Measurements from ENCODE around the gene ZNF597.
"Not testable (repeated sequence)": the region's sequence is repeated elsewhere in the genome, so short reads cannot be mapped to it uniquely, and the experiment has no call there.

Gene ZNF597

DNA sequence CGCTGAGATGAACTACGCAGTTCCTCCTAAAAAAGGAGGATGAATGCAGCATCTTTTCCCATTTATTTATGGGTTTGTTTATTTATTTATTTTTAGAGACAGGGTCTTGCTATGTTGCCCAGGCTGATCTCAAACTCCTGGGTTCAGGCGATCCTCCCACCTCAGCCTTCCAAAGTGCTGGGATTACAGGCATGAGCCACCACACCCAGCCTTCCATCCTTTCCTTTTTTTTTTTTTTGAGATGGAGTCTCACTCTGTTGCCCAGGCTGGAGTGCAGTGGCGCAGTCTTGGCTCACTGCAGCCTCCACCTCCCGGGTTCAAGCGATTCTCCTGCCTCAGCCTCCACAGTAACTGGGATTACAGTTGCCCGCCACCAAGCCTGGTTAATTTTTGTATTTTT is 31.6 kb upstream of the ZNF597 start:
- DNase-seq: not testable (repeated sequence)

DNA sequence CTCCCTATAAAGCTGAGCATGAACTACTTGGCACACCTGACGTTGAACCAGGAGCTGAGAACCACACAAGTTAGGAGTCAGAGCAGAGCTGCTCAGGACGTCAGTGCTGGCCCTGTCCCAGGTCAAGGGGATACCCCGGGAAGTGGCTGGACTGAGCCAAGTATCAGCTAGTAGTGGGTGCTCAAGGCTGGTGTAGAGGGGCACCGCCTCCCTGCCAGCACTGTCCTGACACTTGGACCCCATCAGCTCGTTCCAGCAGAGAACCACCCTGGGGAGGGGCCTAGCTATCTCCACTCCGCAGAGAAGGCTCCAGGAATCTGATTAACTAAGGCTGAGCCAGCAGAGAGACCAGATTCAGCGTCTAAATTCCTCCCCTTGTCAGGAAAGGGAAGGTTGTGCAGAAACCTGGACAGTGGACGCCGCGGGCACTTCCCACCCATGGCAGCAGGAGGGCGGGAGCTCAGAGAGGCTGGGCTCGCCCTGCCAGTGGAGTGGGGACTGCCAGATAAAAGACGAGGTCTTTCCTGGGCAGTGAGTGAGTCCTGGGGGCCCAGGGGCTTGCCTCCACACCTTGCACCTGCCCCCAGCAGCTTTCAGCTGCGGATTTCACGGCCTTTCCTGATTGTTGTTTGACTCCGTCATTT is 31.0 kb upstream of the ZNF597 start:
- no peak for DNase-seq

DNA sequence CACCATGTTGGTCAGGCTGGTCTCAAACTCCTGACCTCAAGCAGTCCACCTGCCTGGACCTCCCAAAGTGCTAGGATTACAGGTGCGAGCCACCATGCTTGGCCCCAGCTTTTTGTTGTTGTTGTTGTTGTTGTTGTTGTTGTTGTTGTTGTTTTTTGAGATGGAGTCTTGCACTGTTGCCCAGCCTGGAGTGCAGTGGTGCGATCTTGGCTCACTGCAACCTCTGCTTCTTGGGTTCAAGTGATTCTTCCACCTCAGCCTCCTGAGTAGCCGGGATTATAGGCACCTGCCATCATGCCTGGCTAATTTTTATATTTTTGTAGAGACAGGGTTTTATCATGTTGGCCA is 30.3 kb upstream of the ZNF597 start:
- not testable (repeated sequence) for DNase-seq

DNA sequence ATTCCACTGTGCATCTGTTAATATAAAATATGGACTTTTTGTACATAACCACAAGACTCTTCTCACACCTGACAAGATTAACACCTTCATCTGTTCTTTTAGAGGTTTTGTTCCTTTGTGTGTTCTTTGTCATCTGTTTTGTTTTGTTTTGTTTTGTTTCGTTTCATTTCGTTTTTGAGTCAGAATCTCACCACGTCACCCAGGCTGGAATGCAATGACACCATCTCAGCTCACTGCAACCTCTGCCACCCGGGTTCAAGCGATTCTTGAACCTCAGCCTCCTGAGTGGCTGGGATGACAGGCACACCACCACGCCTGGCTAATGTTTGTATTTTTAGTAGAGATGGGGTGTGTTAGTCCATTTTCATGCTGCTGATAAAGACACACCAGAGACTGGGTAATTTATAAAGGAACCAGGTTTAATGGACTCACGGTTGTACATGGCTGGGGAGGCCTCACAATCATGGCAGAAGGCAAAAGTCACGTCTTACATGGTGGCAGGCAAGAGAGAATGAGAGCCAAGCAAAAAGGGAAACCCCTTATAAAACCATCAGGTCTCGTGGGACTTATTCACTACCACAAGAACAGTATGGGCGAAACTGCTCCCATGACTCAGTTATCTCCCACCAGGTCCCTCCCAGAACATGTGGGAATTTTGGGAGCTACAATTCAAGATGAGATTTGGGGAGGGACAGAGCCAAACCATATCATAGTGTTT is 29.7 kb upstream of the ZNF597 start:
- no peak for DNase-seq

DNA sequence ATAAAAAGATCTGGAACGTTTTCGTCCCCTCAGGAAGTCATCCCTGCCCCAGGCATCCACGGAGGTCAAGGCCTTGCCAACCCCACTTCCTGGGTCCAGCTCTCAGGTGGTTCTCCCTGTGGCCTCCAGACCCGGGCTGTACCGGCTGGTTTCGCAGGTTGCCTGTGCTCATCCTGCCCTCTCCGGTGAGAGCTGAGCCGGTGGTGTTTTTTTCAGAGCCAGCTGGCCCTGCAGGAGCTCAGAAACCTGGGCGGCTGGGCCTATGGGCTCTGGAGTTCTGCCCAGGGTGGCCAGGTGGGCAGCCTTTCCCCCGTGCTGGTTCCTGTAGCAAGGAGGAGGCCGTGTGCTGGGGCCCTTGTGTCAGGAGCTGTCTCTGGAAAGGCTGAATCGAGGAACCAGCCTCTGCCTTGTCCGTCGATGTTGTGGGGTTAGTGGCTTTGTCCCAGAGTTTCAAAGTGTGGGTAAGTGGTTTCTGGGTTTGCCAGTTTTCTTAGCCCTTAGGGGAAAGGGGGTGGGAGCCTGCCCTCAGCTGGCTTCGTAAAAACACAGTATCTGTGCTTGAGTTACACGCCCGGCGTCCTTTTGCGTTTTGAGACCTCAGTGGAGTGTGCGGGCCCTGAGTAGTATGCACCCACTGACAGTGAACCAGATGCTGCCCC is 28.3 kb upstream of the ZNF597 start:
- DNase-seq: no peak

DNA sequence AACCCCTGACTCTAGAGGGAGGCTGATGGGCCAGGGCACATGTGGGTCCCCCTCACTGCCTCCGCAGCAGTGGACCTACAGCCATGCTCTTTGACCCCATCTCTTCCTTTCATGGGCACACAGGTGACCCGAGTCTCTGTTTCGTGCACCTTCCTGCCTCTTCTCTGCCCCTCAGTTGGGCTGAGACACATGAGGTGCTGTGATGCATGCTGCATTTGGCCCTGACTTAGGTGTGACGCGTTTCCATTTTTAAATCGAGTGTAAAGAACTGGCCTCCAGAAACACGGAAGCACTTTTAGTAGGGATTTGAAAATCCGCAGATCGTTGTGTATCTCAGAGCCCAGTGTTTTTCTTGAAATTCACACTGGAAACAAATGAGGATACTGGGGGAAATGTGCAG is 27.4 kb upstream of the ZNF597 start:
- no peak for DNase-seq

DNA sequence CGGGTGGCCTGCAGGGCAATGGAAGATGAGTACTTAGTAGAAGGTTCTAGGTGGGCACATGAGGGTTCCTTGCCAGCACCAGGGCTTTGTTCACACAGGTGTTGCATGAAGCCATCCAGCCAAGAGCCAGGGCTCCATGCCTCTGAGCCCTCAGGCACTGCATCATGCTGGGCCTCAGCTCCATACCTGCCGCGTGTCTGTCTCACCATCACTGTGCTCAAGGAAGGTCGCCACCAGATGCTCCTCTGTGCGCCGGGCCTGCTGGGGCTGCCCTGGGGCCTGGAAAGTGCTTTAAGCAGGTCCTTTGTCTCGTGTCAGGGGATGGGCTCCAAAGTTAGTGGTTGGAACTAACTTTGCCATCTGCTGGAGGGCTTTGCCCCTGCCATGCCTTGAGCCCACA is 26.4 kb upstream of the ZNF597 start:
- DNase-seq: no peak

DNA sequence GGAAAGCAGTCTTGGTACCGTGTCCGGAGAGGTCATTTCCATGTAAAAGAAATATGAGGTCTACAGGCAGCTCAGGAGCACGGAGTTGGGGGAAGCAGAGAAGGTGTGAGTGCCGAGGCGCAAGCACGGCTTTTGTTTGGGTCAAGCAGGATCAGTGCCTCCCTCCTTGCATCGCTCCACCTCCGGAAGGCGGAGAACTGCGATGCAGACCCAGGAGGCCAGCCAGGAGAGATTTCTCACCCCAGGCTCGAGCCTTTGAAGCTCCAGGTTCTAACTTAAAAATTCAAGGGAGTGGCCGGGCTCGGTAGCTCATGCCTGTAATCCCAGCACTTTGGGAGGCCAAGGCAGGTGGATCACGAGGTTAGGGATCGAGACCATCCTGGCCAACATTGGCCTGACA is 25.2 kb upstream of the ZNF597 start:
- DNase-seq: no peak

DNA sequence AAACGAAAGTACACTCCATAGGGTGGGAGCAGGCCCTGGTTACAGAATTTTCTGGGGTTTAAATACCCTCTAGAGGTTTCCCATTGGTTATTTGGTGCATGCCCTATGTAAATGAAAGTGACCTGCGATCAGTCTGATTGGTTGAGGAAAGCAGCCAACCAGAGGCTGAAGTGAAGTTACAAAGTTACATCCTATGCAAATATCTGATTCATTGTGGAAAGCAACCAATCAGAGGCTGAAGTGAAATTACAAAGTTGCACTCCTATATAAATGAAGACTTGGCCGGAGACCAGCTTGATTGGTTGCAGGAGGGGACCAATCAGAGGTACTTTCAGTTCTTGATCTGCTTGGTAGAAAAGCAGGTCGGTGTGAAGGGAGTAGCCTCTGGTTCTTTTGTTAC is 24.6 kb upstream of the ZNF597 start:
- no peak for DNase-seq

DNA sequence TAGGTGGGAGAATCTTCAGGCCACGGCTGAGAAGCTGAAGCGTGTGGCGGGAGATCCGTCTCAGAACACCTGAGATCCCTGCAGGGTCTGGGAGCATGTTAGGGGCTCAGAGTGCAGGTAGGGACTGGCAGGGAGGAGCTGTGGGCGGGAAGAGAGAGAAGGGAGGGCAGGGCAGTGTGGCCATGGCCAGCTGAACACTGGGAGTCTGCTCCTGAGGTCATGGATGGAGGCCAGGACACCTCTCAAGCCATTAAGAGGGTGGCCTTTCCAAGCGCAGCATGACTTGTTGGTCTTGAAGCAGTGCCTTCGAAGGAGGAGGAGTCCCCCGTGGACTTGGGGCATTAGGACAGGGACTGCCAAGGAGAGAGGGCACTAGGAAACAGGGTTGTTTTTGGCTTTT is 23.9 kb upstream of the ZNF597 start:
- no peak for DNase-seq

DNA sequence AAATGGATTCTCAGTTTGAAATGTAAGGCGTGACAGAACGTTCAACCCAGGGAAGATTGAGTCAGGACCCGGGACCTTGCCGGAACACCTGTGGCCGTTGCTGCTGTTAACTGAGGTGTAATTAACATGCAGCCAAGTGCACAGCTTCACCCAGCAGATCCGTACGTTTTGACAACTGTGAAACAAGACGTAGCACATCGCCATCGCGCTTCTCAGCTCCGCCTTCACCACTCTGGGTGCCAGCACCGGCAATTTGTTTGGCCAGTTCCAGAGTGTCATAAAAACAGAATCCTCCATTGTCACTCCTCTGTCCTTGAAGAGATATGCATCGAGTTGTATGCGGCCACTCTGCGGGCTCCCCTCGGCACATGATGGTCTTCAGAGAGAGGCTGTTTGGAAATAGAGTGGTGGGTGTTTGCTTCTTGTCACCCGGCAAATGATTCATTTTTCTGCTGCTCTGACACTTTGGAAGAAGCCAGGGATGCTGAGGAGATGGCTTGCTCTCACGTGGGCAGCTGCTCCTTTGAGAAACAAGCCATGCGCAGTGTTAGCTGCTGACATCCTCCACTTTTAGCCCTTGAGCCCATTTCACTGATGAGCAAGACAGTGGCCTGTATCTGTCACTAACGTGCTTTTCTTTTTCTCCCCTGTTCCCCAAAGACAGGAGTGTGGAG is 22.7 kb upstream of the ZNF597 start:
- DNase-seq: no peak

DNA sequence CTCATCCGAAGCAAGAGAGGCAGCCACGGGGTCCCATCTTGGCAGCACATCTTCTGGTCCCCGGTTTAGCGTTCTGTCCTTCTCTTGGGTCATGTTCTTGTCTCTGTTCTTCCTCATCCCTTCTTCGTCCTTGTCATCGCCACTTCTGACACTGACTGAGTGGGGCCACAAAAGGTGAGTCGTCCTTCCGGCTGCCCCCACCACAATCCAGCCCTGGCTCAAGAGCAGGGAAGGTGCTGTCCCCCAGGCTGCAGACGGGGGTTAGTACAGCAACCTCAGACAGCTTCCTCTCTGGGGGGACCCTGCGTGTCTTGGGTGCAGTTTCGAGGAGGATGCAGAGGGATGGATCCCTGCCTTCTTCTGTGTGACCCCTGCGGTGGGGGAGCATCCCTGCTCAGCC is 22.0 kb upstream of the ZNF597 start:
- DNase-seq: no peak

DNA sequence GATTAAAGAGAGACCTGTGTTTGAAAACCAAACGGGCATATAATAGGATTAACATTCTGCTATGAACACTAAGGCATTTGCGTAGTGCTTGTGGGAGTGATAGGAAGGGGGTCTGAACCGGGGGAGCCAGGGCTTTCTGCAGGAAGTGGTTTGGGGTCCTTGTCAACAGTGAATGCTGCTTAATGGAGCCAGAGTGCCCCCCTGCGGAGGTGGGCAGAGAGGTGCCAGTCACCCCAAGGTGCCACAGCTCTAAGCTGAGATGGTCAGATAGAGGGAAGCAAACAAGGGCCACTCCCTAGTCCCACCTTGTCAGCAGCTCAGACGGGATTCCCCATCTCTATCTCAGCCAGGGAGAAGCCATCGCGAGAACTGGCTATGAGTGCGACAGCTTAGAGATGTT is 17.8 kb upstream of the ZNF597 start:
- no peak for DNase-seq

DNA sequence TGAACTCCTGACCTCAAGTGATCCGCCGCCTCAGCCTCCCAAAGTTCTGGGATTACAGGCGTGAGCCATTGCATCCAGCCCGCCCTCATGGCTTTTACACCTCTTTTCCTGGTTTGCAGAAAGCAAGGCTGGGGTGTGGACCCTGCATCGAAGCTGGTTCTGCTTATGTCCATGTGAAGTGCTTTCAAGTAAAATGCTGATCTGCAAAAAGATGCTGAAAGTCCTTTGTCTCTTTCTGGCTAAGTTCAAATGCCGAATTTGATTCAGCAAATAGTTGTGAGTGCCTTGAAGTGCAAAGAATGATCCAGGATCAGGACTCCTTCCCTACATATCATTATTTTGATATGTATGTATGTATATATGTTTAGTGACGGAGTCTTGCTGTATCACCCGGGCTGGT is 17.3 kb upstream of the ZNF597 start:
- no peak for DNase-seq

DNA sequence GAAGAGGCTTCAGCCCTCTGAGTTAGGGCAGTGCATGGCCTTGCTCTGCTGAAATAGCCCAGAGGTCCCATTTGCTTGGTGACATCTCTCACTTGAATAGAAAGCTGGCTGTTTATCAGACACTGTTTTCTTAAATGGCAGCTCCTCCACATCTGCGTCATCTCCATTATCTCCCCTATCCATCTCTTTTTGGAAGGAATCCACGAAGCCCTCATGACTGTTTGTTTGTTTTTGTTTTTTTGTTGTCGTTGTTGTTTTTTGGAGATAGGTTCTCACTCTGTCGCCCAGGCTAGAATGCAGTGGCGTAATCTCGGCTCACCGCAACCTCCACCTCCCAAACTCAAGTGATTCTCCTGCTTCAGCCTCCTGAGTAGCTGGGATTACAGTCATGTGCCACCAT is 16.8 kb upstream of the ZNF597 start:
- no peak for DNase-seq

DNA sequence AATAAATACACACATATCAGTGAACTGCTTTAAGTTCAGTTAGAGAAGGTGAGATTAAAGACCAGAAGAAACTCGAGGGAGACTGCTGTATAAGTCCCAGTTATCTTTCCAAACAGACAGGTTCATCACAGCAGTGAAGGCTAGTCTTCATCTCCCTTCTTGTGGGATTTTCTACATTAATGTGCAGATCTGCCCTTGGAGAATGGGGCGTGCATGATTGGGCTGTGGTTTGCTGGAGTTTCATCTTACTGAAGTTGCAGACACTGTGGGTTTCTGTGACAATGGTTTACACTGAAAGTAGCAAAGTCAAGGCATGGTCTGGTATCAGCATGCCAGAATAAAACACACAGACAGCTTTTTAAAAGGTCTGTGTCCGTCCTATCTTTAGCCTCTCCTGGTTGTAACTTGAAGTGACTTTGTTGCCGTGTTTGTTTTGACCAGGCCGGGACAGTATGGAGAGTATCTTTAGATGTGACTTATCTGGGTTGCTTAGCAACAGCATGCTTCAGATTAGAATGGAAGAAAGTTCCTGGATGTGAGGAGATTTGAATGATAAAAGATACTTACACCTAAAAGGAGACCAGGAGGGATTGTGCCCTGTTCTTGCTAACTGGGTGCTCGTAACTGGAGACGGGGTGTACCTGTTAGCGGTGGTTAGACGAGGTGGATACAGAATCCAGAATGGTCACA is 16.2 kb upstream of the ZNF597 start:
- DNase-seq: no peak

DNA sequence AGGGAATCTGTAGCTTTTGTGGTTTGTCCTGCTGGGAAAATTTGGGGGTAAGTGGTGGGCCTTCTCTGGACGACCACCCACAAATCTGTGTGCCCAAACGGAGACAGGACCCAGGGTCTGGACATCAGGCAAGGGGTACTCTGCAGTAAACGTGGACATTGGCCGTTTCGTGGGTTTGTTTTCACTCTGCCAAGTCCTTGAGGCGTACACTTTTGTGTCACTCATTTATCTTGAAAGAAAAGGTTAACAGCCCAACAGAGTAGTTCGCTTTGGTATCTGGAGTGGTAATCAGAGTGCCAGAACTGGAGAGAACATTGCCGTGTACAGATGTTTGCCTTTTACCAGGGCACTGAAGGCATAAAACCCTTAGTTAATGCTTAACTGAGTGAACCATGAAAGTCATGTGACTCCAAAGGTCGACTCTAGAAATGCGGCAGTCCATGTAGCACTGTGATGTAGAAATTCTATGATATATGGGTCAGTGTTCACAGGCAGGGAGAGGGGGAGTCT is 15.6 kb upstream of the ZNF597 start:
- DNase-seq: no peak

DNA sequence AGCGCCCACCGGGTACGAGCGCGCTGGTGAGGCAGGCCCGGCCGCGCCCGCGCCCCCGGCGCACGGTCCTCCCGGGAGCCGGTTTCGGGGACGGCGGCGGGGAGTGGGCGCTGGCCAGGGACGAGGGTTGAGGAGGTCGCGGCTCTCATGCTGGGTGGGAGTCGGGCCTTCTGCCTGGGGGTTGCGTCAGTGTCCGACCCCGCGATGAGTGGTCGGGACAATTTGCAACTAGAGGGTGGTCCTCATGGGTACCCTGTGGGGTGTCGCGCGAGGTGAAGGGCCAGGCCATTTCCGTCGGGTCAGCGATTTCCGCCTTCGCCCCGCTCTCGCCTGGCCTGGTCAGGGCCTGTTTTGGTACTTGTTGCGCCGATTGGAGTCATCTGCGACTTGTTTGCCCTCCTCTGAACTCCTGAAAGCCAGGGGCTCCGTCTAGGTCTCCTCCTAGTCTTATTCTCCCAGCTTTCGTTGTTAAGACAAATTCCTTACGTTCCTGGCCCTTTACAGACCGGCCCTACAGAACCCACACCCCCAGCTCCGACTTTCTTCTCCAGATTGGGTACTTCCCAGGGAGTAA is 15.1 kb upstream of the ZNF597 start:
- no peak for DNase-seq

DNA sequence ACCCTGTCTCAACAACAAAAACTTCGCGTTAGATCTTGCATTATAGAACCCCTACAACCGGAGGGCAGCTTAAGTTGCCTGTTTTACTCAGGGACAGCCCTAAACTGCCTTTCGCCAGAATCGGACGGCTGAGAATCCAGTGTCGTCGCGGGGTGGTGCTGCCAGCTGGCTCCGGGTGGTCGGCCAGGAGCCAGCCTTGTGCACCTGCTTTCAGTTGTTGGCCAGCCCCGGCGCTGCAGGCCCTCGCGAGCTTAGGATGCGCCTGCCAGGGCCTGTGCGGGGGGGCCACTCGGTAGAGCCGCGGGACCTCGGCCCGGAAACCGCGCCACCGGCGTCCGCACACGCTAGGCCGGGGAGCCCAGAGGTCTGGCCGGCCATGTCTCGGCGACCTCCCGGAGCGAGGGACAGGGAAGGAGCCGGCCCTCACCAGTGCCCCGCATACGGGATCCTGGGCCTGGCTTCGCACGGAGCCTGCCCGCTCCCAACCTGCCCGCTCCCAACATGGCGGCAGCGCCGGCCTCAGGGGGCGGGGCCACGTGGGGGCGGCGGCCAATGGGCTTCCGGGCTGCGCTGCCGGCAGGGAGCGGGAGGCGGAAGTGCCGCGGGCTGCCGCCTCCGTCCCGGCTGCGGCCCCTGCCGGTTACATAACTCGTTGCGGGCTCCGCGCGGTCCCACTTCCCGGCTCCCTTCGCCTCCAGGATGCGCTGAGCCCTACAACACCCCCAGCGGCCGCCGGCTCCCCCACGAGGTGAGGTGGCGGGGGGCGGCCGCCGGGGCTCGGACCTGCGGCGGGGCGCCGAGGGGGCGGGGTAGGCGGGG is 14.3 kb upstream of the ZNF597 start:
- DNase-seq: peak; percentile 62

DNA sequence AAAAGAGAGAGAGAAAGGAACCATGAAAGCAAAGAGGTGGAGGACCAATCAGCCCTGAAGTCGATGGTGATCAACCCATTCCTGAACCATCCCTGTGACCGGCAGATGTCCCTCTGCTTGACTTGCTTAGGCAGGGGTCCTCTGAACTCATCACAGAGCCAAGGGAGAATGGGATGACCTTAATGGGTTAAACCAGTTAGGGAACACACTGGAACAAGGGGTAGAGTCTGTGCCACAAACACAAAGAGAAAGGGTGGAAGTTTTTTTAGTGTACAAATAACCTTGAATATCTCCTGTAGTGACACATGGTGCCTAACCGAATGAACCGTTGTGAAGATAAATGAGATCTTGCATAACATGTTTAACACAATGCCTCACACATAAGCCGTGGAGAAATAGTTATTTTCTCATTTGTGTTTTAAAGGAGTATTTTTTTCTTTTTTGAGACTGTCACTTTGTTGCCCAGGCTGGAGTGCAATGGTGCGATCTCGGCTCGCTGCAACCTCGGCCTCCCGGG is 11.4 kb upstream of the ZNF597 start:
- no peak for DNase-seq

DNA sequence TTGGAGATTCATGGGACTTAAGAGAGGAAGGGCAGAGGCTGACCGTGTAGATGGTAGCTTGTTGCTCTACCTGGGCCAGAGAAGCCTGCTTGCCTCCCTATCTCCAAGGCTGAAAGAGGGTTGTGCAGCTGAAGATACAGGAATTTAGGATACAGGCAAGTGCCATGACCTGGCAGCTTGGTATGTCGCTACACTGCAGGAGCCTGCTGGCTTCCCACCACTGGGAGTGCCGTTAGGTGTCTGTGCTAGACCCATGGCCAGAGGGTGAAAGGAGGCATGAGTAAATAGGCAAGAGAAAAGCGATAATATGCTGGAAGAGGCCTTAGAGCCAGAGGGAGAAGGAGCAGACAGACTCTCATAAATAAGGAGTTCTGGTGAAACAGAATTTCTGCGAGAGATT is 10.8 kb upstream of the ZNF597 start:
- DNase-seq: no peak

DNA sequence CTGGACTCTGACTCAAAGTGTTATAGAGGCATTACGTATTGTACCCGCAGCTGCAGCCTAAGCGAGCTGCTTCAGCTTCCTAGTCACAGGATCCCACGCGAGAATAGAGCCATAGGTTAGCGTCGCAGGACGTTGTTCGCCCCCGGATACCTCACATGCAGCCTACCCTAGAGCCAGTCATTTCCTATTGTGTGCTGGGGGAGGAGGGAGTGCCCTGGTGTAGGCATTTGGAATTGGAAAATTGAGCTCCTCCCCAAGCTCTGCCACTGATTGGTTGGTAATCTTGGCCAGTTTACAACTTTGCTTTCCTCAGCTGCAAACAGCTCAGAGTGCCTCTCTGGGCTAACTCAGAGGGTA is 706 bp upstream of the ZNF597 start:
- no peak for DNase-seq
